ENCODE measurements around the gene KCNE3.

DNA sequence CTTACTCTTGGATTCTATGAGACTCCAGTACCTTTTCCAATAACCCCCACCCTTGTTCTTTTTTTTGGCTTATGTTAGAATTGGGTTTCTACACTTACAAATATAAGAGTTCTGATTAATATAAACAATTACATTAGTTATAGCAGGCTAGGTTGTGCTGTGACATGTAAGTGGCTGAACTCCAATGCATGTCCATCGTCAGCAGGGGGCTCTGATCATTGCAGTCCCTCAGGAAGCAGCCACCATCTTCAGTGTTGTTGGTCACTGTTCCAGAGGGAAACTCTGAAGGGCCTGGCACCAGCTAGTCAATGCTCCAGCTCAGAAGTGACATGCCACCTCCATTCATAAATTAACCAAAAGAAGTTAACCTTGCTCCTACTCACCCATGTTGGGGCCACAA is 20.5 kb upstream of the KCNE3 start:
- TF ChIP-seq, protein P1, sequence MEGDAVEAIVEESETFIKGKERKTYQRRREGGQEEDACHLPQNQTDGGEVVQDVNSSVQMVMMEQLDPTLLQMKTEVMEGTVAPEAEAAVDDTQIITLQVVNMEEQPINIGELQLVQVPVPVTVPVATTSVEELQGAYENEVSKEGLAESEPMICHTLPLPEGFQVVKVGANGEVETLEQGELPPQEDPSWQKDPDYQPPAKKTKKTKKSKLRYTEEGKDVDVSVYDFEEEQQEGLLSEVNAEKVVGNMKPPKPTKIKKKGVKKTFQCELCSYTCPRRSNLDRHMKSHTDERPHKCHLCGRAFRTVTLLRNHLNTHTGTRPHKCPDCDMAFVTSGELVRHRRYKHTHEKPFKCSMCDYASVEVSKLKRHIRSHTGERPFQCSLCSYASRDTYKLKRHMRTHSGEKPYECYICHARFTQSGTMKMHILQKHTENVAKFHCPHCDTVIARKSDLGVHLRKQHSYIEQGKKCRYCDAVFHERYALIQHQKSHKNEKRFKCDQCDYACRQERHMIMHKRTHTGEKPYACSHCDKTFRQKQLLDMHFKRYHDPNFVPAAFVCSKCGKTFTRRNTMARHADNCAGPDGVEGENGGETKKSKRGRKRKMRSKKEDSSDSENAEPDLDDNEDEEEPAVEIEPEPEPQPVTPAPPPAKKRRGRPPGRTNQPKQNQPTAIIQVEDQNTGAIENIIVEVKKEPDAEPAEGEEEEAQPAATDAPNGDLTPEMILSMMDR (IDR thresholded peaks at IDR 0.05): peak in 1 of 6 experiments; percentile 18
- no peak for TF ChIP-seq POLR2A (IDR thresholded peaks at IDR 0.05)

Measured in esophagus squamous epithelium (tissue), 4 donors.